H9 (cell line): ENCODE results near the gene DNAJC8. TPM values are rescaled to one million over a fixed set of nuclear protein-coding genes. Genes with fewer than 3 reads are reported as not detected.

Experiments
- DNase-seq: peaks from one replicate; pipeline ENCODE4 v3.0.0-alpha.2; 2017
- H2AFZ ChIP-seq: one replicate; pipeline ENCODE4 v1.6.1; 2013; ENCODE audit warnings: mild to moderate bottlenecking, low read length, control low read depth, moderate library complexity
- H2AK5ac ChIP-seq: 2 replicates; pipeline ENCODE4 v1.6.1; 2013; ENCODE audit warnings: low read length, control low read depth, mixed read lengths; ENCODE audit not compliant: insufficient read length
- H2BK120ac ChIP-seq: one replicate; pipeline ENCODE4 v1.6.1; 2013; ENCODE audit warnings: low read depth, mild to moderate bottlenecking, low read length, control low read depth, inconsistent platforms; ENCODE audit not compliant: poor library complexity, severe bottlenecking
- H2BK12ac ChIP-seq: 2 replicates; pipeline ENCODE4 v1.6.1; 2013; ENCODE audit warnings: low read length, control low read depth, mixed read lengths, low read depth; ENCODE audit not compliant: insufficient read length
- H2BK15ac ChIP-seq: 2 replicates; pipeline ENCODE4 v1.6.1; 2013; ENCODE audit warnings: low read depth, low read length, control low read depth
- H2BK20ac ChIP-seq: one replicate; pipeline ENCODE4 v1.6.1; 2013; ENCODE audit warnings: low read depth, mild to moderate bottlenecking, low read length, control low read depth, inconsistent platforms; ENCODE audit not compliant: poor library complexity, severe bottlenecking
- H2BK5ac ChIP-seq: 2 replicates; pipeline ENCODE4 v1.6.1; 2013; ENCODE audit warnings: low read length, control low read depth, mixed read lengths; ENCODE audit not compliant: insufficient read length
- H3K14ac ChIP-seq: 2 replicates; pipeline ENCODE4 v1.6.1; 2013; ENCODE audit warnings: low read length, control low read depth; ENCODE audit not compliant: insufficient read depth
- H3K18ac ChIP-seq: 2 replicates; pipeline ENCODE4 v1.6.1; 2013; ENCODE audit warnings: low read depth, mild to moderate bottlenecking, mixed read lengths, low read length, control low read depth; ENCODE audit not compliant: insufficient read length
- H3K23ac ChIP-seq: 2 replicates; pipeline ENCODE4 v1.6.1; 2013; ENCODE audit warnings: low read length, control low read depth, mixed read lengths, low read depth; ENCODE audit not compliant: insufficient read length
- H3K23me2 ChIP-seq: 2 replicates; pipeline ENCODE4 v1.6.1; 2013; ENCODE audit warnings: low read depth, mild to moderate bottlenecking, mixed read lengths, low read length, control low read depth; ENCODE audit not compliant: insufficient read length, poor library complexity, severe bottlenecking
- H3K27ac ChIP-seq: 2 replicates; pipeline ENCODE4 v1.5.1; 2013; ENCODE audit warnings: low read length, control low read depth, mixed read lengths, low read depth; ENCODE audit not compliant: insufficient read length
- H3K27me3 ChIP-seq: 2 replicates; pipeline ENCODE4 v1.6.1; 2013; ENCODE audit warnings: low read length, control low read depth, inconsistent platforms; ENCODE audit not compliant: insufficient read depth
- H3K4ac ChIP-seq: 2 replicates; pipeline ENCODE4 v1.6.1; 2013; ENCODE audit warnings: low read depth, mild to moderate bottlenecking, control low read depth, inconsistent platforms, low read length, moderate library complexity
- H3K4me1 ChIP-seq: 2 replicates; pipeline ENCODE4 v1.6.1; 2013; ENCODE audit warnings: low read length, control low read depth, inconsistent platforms; ENCODE audit not compliant: insufficient read depth
- H3K4me2 ChIP-seq: 2 replicates; pipeline ENCODE4 v1.6.1; 2013; ENCODE audit warnings: low read length, control low read depth, mixed read lengths; ENCODE audit not compliant: insufficient read length, insufficient read depth
- H3K56ac ChIP-seq: 2 replicates; pipeline ENCODE4 v1.6.1; 2013; ENCODE audit warnings: low read depth, mild to moderate bottlenecking, mixed read lengths, low read length, control low read depth; ENCODE audit not compliant: insufficient read length
- H3K79me1 ChIP-seq: 2 replicates; pipeline ENCODE4 v1.6.1; 2013; ENCODE audit warnings: low read depth, mild to moderate bottlenecking, moderate library complexity, low read length, control low read depth, inconsistent platforms; ENCODE audit not compliant: insufficient read depth, poor library complexity, severe bottlenecking
- H3K79me2 ChIP-seq: 2 replicates; pipeline ENCODE4 v1.6.1; 2013; ENCODE audit warnings: low read length, control low read depth, inconsistent platforms; ENCODE audit not compliant: insufficient read depth
- H3K9ac ChIP-seq: 2 replicates; pipeline ENCODE4 v1.6.1; 2013; ENCODE audit warnings: low read length, control low read depth, mixed read lengths; ENCODE audit not compliant: insufficient read length; ENCODE audit errors: extremely low read depth
- H3K9me3 ChIP-seq: one replicate; pipeline ENCODE4 v1.6.1; 2013; ENCODE audit warnings: low read depth, low read length, inconsistent platforms; ENCODE audit not compliant: control insufficient read depth
- H3T11ph ChIP-seq: one replicate; pipeline ENCODE4 v1.6.1; 2013; ENCODE audit warnings: mild to moderate bottlenecking, low read length, control low read depth, inconsistent platforms
- H4K20me1 ChIP-seq: one replicate; pipeline ENCODE4 v1.6.1; 2013; ENCODE audit not compliant: control insufficient read depth, insufficient read length, insufficient read depth
- H4K5ac ChIP-seq: 2 replicates; pipeline ENCODE4 v1.6.1; 2013; ENCODE audit warnings: low read depth, mild to moderate bottlenecking, mixed read lengths, low read length, control low read depth; ENCODE audit not compliant: insufficient read length
- H4K8ac ChIP-seq: replicated peaks from 2 replicates; pipeline ENCODE4 v1.6.1; 2013; ENCODE audit warnings: low read length, control low read depth, mixed read lengths, low read depth; ENCODE audit not compliant: insufficient read length
- H4K91ac ChIP-seq: 2 replicates; pipeline ENCODE4 v1.6.1; 2013; ENCODE audit warnings: low read depth, mild to moderate bottlenecking, moderate library complexity, mixed read lengths, low read length, control low read depth; ENCODE audit not compliant: insufficient read length
- H3K27ac Mint-ChIP-seq, 3 experiments: 2 replicates in 2 of 3; 3 replicates in 1 of 3; pipeline ENCODE4 v1.8.0; 2020 to 2021; ENCODE audit warnings: mixed read lengths in 3 of 3, mild to moderate bottlenecking in 1 of 3, moderate library complexity in 1 of 3
- H3K27me3 Mint-ChIP-seq: 2 replicates; pipeline ENCODE4 v1.8.0; 2021; ENCODE audit warnings: low read depth, mild to moderate bottlenecking, moderate library complexity, mixed read lengths
- H3K36me3 Mint-ChIP-seq, 3 experiments: 2 replicates in 2 of 3; 3 replicates in 1 of 3; pipeline ENCODE4 v1.8.0; 2020 to 2021; ENCODE audit warnings: low read depth in 3 of 3, mixed read lengths in 3 of 3; ENCODE audit not compliant: insufficient read depth in 1 of 3
- H3K4me1 Mint-ChIP-seq, 2 experiments: 2 replicates each; pipeline ENCODE4 v1.8.0; 2020; ENCODE audit warnings: mixed read lengths in 2 of 2
- H3K4me3 Mint-ChIP-seq, 2 experiments: 2 replicates in 1 of 2; 3 replicates in 1 of 2; pipeline ENCODE4 v1.8.0; 2020 to 2021; ENCODE audit warnings: mild to moderate bottlenecking in 2 of 2, mixed read lengths in 2 of 2, moderate library complexity in 1 of 2
- H3K9me3 Mint-ChIP-seq, 2 experiments: 2 replicates in 1 of 2; 3 replicates in 1 of 2; pipeline ENCODE4 v1.8.0; 2020; ENCODE audit warnings: mild to moderate bottlenecking in 2 of 2, mixed read lengths in 2 of 2, moderate library complexity in 1 of 2
- WGBS: extraction: QIAGEN DNeasy Blood & Tissue Kit; methylation state at CpG from one replicate; pipeline ENCODE4 v1.1.7; 2013; ENCODE audit warnings: missing lambda C conversion rate, low lambda C conversion rate, mixed read lengths; ENCODE audit not compliant: insufficient read length; ENCODE audit errors: extremely low coverage; 5-methylcytosine and 5-hydroxymethylcytosine counted together
- total RNA-seq: library from RNA; stranded (reverse); gene quantifications from 2 replicates; pipeline ENCODE4 v1.2.1, GENCODE V29; 2021
- TF ChIP-seq, protein P1 (sequence below): fragments of 200-600 bp; sonication (generic); conservative IDR thresholded peaks from 3 replicates; pipeline ENCODE4 v1.8.0; 2021; ENCODE audit warnings: antibody characterized with exemption, mild to moderate bottlenecking

DNAJC8 gene
- total RNA-seq, 1 experiment from 2014 or later = 132 TPM

DNA sequence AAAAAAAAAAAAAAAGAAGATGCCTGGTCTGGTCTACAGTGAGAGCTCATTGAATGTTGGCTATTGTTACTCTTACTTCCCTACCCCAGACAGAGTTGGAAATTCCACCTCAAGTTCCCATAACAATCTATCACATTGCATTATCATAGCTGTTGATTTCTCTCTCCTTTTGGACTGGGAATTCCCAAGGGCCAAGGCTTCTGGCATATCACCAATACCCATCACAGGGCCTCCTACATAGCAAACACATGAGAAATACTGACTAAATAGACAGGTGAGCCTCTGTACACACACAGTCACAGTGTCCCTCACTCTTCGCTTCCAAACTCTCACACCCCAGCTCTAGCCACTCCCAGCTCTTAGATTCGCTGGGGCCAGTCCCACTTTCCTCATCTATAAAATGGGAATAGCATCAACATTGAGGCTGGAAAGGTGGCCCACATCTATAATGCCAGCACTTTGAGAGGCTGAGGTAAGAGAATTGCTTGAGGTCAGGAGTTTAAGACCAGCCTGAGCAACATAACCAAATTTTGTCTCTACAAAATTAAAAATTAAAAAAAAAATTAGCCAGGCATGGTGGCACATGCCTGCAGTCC, 62.7 kb downstream of the DNAJC8 start:
- H3K23ac ChIP-seq = no peak overlapping the region
- no peak overlapping the region for H3K4me2 ChIP-seq
- no peaks in the 10 kb centered on the region for H4K20me1 ChIP-seq
- TF ChIP-seq, protein P1, sequence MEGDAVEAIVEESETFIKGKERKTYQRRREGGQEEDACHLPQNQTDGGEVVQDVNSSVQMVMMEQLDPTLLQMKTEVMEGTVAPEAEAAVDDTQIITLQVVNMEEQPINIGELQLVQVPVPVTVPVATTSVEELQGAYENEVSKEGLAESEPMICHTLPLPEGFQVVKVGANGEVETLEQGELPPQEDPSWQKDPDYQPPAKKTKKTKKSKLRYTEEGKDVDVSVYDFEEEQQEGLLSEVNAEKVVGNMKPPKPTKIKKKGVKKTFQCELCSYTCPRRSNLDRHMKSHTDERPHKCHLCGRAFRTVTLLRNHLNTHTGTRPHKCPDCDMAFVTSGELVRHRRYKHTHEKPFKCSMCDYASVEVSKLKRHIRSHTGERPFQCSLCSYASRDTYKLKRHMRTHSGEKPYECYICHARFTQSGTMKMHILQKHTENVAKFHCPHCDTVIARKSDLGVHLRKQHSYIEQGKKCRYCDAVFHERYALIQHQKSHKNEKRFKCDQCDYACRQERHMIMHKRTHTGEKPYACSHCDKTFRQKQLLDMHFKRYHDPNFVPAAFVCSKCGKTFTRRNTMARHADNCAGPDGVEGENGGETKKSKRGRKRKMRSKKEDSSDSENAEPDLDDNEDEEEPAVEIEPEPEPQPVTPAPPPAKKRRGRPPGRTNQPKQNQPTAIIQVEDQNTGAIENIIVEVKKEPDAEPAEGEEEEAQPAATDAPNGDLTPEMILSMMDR = no peak
- no peak overlapping the region for H2BK20ac ChIP-seq
- H3K27me3 ChIP-seq = no peaks in the 10 kb centered on the region
- DNase-seq = no peak
- H3K27ac ChIP-seq = no peak overlapping the region
- Mint-ChIP-seq H3K36me3 (no peaks in the 10 kb centered on the region), H3K4me1 (peaks cover 3 to 9% of the 10 kb centered on the region in 2 experiments; a peak in 3 of 4 replicates), H3K4me3 (no peak overlapping the region), H3K9me3 (peaks cover 0 to 3% of the 10 kb centered on the region in 2 experiments; a peak in 1 of 5 replicates), H3K27me3 (no peaks in the 10 kb centered on the region), H3K27ac (peak overlapping the region in 1 of 3 experiments; percentile 31; a peak in 1 of 7 replicates)
- H2AFZ ChIP-seq = no peak overlapping the region
- no peak overlapping the region for H3K14ac ChIP-seq
- H3K18ac ChIP-seq = no peak overlapping the region
- WGBS = no CpG with 5 or more reads among the region's 2 CpGs
- no peak overlapping the region for H3K9ac ChIP-seq
- H2BK12ac ChIP-seq = no peak overlapping the region
- no peak overlapping the region for H3K56ac ChIP-seq
- no peaks in the 10 kb centered on the region for H3K23me2 ChIP-seq
- H3K79me2 ChIP-seq = no peaks in the 10 kb centered on the region
- no peak overlapping the region for H2BK15ac ChIP-seq
- no peaks in the 10 kb centered on the region for H3K4me1 ChIP-seq
- no peak overlapping the region for H2BK120ac ChIP-seq
- no peaks in the 10 kb centered on the region for H3K79me1 ChIP-seq
- H2AK5ac ChIP-seq = no peak overlapping the region
- H4K5ac ChIP-seq = no peak overlapping the region
- no peak overlapping the region for H3K4ac ChIP-seq
- H2BK5ac ChIP-seq = no peak overlapping the region
- no peak overlapping the region for H3T11ph ChIP-seq
- H4K91ac ChIP-seq = no peak overlapping the region
- no peak overlapping the region for H4K8ac ChIP-seq
- no peaks in the 10 kb centered on the region for H3K9me3 ChIP-seq
